MCF 10A (cell line): Measurements from ENCODE around the gene IER2. TPM values are rescaled to one million over a fixed set of nuclear protein-coding genes. Genes with fewer than 3 reads are reported as not detected.

ENCODE experiments used
- BruUV-seq: library from RNA; stranded (reverse); fragments of 400-500 nt; replicated peaks from 2 replicates; lab custom pipeline; 2021; lab: Mats Ljungman, UMichigan
- CTCF ChIA-PET: fragments of 300-600 bp; sonication (Branson Sonifier 250); formaldehyde crosslinking; extraction: SDS; loops from one replicate; lab custom pipeline; 2021; ENCODE audit warnings: antibody characterized with exemption, inconsistent platforms; lab: Yijun Ruan, JAX
- POLR2A ChIA-PET: fragments of 300-600, 350-650 bp; sonication (Branson Sonifier 250); formaldehyde crosslinking; extraction: SDS; loops from one replicate; lab custom pipeline; 2020; ENCODE audit warnings: antibody characterized with exemption, inconsistent platforms; lab: Yijun Ruan, JAX
- DNase-seq: peaks from one replicate; pipeline ENCODE4 v3.0.0-alpha.2; 2018; ENCODE audit not compliant: unreplicated experiment
- H3K27ac Mint-ChIP-seq: one replicate; pipeline ENCODE4 v1.8.0; 2022; ENCODE audit warnings: mild to moderate bottlenecking, low read depth, mixed read lengths; ENCODE audit not compliant: unreplicated experiment
- H3K27me3 Mint-ChIP-seq: one replicate; pipeline ENCODE4 v1.8.0; 2022; ENCODE audit warnings: mixed read lengths; ENCODE audit not compliant: insufficient read depth, unreplicated experiment
- H3K36me3 Mint-ChIP-seq: one replicate; pipeline ENCODE4 v1.8.0; 2022; ENCODE audit warnings: mild to moderate bottlenecking, moderate library complexity, mixed read lengths; ENCODE audit not compliant: insufficient read depth, unreplicated experiment
- H3K4me1 Mint-ChIP-seq: one replicate; pipeline ENCODE4 v1.8.0; 2022; ENCODE audit warnings: mixed read lengths; ENCODE audit not compliant: insufficient read depth, unreplicated experiment
- H3K4me3 Mint-ChIP-seq: one replicate; pipeline ENCODE4 v1.8.0; 2022; ENCODE audit warnings: mild to moderate bottlenecking, moderate library complexity, mixed read lengths; ENCODE audit not compliant: unreplicated experiment
- H3K9me3 Mint-ChIP-seq: one replicate; pipeline ENCODE4 v1.8.0; 2022; ENCODE audit warnings: mixed read lengths; ENCODE audit not compliant: unreplicated experiment
- intact Hi-C: fragments of 100-400 bp; cut with micrococcal nuclease; formaldehyde crosslinking; loops from 2 replicates; pipeline ENCODE4 v1.14.1; 2022
- total RNA-seq: library from RNA; stranded (reverse); gene quantifications from 2 replicates; pipeline ENCODE4 v1.2.3, GENCODE V29; 2022
- TF ChIP-seq, protein P1 (sequence below): fragments of 200-600 bp; IDR thresholded peaks from one replicate; pipeline ENCODE4 v1.8.0; 2022; ENCODE audit warnings: antibody characterized with exemption, mild to moderate bottlenecking; ENCODE audit not compliant: unreplicated experiment

IER2 gene
- total RNA-seq, 1 experiment from 2014 or later = 92.3 TPM

DNA sequence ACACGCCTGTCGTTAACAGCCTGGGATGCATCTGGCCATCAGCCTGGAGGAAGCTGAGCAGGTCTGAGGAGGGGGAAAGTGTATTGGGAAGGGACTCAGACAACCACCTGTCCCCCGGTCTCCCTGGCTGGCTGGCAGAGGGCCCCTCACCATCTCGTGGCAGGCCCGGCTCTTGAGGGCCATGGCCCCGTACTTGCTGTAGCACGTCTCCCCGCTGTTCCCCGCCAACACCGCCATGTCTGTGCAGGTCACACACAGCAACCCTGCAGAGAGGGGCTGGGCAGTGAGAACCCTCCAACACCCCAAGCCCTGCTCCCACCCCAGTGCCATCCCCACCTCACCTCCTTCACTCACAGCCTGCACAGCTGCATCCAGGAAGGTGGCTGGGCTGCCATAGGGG, 37.7 kb upstream of the IER2 start:
- intact Hi-C loops = no loop called here
- CTCF ChIA-PET = interaction anchor here (1.8 kb wide), 1 partner anchor 19 kb away, joined by 5 read pairs; no protein-coding TSS in a partner anchor
- H3K4me1 Mint-ChIP-seq = peaks cover 5% of the 10 kb centered on the region

DNA sequence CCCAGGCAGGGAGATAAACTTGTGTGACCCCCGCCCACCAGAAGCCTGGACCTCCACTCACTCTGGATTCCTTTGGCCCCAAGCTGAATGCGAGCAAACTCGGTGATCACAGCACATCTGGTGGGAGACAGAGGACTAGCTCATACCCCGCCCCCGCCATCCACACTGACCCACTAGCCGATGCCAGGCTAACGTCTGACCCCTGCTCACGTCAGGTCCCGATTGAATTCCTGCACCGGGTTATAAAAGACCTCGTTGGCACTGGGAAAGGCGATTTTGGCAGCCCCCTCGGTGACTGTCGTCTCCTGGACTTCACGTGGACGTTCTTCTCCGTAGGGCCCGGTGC, 34.3 kb upstream of the IER2 start:
- H3K4me1 Mint-ChIP-seq = peaks cover 19% of the 10 kb centered on the region
- no TSS peak for BruUV-seq
- POLR2A ChIA-PET = interaction anchor here (0.7 to 5.8 kb wide), 7 partner anchors 12 to 155 kb away, joined by 3 to 61 read pairs (median 4); no protein-coding TSS in a partner anchor

More for the DNA sequence above, 37.7 kb upstream of the IER2 start:
- no peaks in the 10 kb centered on the region for H3K9me3 Mint-ChIP-seq
- H3K27ac Mint-ChIP-seq = no peak overlapping the region
- no peak overlapping the region for H3K4me3 Mint-ChIP-seq
- BruUV-seq = no TSS peak
- DNase-seq = no peak
- no peaks in the 10 kb centered on the region for H3K27me3 Mint-ChIP-seq
- H3K36me3 Mint-ChIP-seq = peaks cover 40% of the 10 kb centered on the region
- TF ChIP-seq, protein P1, sequence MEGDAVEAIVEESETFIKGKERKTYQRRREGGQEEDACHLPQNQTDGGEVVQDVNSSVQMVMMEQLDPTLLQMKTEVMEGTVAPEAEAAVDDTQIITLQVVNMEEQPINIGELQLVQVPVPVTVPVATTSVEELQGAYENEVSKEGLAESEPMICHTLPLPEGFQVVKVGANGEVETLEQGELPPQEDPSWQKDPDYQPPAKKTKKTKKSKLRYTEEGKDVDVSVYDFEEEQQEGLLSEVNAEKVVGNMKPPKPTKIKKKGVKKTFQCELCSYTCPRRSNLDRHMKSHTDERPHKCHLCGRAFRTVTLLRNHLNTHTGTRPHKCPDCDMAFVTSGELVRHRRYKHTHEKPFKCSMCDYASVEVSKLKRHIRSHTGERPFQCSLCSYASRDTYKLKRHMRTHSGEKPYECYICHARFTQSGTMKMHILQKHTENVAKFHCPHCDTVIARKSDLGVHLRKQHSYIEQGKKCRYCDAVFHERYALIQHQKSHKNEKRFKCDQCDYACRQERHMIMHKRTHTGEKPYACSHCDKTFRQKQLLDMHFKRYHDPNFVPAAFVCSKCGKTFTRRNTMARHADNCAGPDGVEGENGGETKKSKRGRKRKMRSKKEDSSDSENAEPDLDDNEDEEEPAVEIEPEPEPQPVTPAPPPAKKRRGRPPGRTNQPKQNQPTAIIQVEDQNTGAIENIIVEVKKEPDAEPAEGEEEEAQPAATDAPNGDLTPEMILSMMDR = no peak
- POLR2A ChIA-PET = no interaction called here

DNA sequence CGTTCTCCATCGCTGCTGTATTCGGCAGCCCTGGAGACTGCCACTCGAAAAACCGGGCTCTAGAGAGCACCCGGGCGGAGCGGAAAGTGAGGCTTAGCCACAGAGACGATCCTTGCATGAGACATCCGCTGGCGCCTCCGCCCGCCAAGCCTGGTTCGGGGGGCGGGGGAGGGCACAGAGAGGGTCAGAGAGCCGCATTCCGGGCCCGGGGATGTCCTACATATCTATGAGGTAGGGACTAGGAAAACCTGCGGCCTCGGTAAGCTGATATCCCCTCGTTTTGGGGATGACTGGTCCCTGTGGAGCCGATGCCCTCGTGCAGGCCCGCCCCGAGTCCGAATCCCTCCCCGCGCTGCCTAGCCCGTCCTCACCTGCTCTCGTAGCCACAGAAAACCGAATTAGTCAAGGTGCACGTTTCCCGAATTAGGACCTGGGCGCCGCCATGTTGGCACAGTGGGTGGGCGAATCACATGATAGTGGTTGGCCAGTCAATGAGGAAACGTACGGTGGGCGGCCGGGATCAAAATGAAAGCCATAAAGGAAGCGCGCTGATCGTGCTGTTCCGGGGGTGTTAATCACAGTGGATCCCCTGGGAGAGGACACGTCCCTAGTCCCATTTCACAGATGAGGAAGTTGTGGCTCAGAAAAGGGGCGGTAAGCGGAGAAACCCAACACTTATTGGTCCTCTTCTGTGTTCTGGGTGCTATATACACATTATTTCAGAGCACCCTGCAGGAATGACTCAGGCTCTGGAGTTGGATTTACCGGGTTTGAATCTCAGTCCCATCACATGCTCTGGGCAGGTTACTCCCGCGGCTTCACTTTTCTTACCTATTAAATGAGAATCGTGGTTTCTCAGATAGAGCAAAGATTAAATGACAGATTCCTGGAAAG, 33.7 kb upstream of the IER2 start, which contains the start of gene TRMT1:
TSS of gene TRMT1 (minus strand) at position 459 of the 894 bp plus-strand sequence. CDS start at position 118, 341 bp downstream.
- H3K9me3 Mint-ChIP-seq = no peaks in the 10 kb centered on the region
- H3K27me3 Mint-ChIP-seq = no peaks in the 10 kb centered on the region
- CTCF ChIA-PET = interaction anchor here (0.6 to 1.5 kb wide), 4 partner anchors 55 to 134 kb away, joined by 3 read pairs; no protein-coding TSS in a partner anchor
- peak within 1 kb of the TSS; percentile 98 for H3K4me3 Mint-ChIP-seq
- POLR2A ChIA-PET = interaction anchor here (0.5 to 5.8 kb wide), 12 partner anchors 12 to 189 kb away, joined by 3 to 61 read pairs (median 4); no protein-coding TSS in a partner anchor
- intact Hi-C loops = loop anchor here (5.0 kb wide), 2 partner anchors 51 to 631 kb away; a partner anchor contains a TSS
- TF ChIP-seq, protein P1 = no peak
- peak within 1 kb of the TSS; percentile 98 for H3K27ac Mint-ChIP-seq
- H3K4me1 Mint-ChIP-seq = peaks cover 22% of the 10 kb centered on the region
- peak; percentile 95 for DNase-seq
- BruUV-seq = TSS peak; percentile 75
- H3K36me3 Mint-ChIP-seq = peaks cover 26% of the 10 kb centered on the region

More for the DNA sequence above, 34.3 kb upstream of the IER2 start:
- Mint-ChIP-seq H3K27me3 (no peaks in the 10 kb centered on the region), H3K9me3 (no peaks in the 10 kb centered on the region), H3K27ac (peak overlapping the region; percentile 98), H3K4me3 (peak overlapping the region; percentile 98), H3K36me3 (peaks cover 26% of the 10 kb centered on the region)
- intact Hi-C loops = loop anchor here (5.0 kb wide), 2 partner anchors 51 to 631 kb away; a partner anchor contains a TSS
- CTCF ChIA-PET = interaction anchor here (0.6 to 1.5 kb wide), 4 partner anchors 54 to 133 kb away, joined by 3 read pairs; no protein-coding TSS in a partner anchor
- DNase-seq = no peak
- TF ChIP-seq, protein P1 = no peak
